Thymus (tissue), 11 donors: ENCODE results near the gene PM20D2. TPM values are rescaled to one million over a fixed set of nuclear protein-coding genes. Genes with fewer than 3 reads are reported as not detected.

Experiments used
- DNase-seq, 9 donors: peaks; one replicate each; pipeline ENCODE4 v3.0.0-alpha.2; 2013; ENCODE audit warnings: low spot score in 9 of 9, low read depth in 6 of 9, missing footprints in 1 of 9
- H3K27ac ChIP-seq, 2 donors: one replicate each; pipeline ENCODE4 v1.5.1; 2013; ENCODE audit warnings: control low read depth in 1 of 2, low read depth in 1 of 2, low read length in 1 of 2, mild to moderate bottlenecking in 1 of 2, moderate library complexity in 1 of 2
- H3K27me3 ChIP-seq, 2 donors: one replicate each; pipeline ENCODE4 v1.5.1; 2013; ENCODE audit warnings: low read length in 1 of 2; ENCODE audit not compliant: control insufficient read depth in 2 of 2, insufficient read depth in 1 of 2
- H3K36me3 ChIP-seq, 2 donors: one replicate each; pipeline ENCODE4 v1.5.1; 2013; ENCODE audit warnings: low read length in 1 of 2, mild to moderate bottlenecking in 1 of 2, moderate library complexity in 1 of 2; ENCODE audit not compliant: control insufficient read depth in 2 of 2, insufficient read depth in 2 of 2
- H3K4me1 ChIP-seq, 2 donors: one replicate each; pipeline ENCODE4 v1.5.1; 2013; ENCODE audit warnings: low read length in 2 of 2; ENCODE audit not compliant: control insufficient read depth in 2 of 2, insufficient read depth in 2 of 2
- H3K4me3 ChIP-seq, 2 donors: one replicate each; pipeline ENCODE4 v1.5.1; 2013; ENCODE audit warnings: low read length in 2 of 2, control low read depth in 1 of 2, mild to moderate bottlenecking in 1 of 2
- H3K9me3 ChIP-seq, 2 donors: one replicate each; pipeline ENCODE4 v1.5.1; 2013; ENCODE audit warnings: low read length in 1 of 2, mild to moderate bottlenecking in 1 of 2; ENCODE audit not compliant: control insufficient read depth in 2 of 2, insufficient read depth in 1 of 2
- WGBS: extraction: QIAGEN DNeasy Blood & Tissue Kit; methylation state at CpG from one replicate; pipeline ENCODE4 v1.1.7; 2013; 5-methylcytosine and 5-hydroxymethylcytosine counted together
- polyA plus RNA-seq: library from polyadenylated mRNA; stranded (reverse); fragments of 200-250 nt; gene quantifications from one replicate; pipeline ENCODE4 v1.2.3, GENCODE V29; 2013
- total RNA-seq: library from RNA; stranded (reverse); fragments of 120-200 nt; gene quantifications from one replicate; pipeline ENCODE4 v1.2.4, GENCODE V29; 2013
- donor health status: healthy.

PM20D2 gene
- total and polyA plus RNA-seq, 2 donors = 17.2 to 19.2 TPM

- 96% methylated on average over 2 of the region's 2 CpGs for WGBS
- H3K27me3 ChIP-seq = no peaks in the 10 kb centered on the region
- H3K4me3 ChIP-seq = no peak overlapping the region
- H3K36me3 ChIP-seq = no peaks in the 10 kb centered on the region
- no peak overlapping the region for H3K27ac ChIP-seq
- H3K9me3 ChIP-seq = no peaks in the 10 kb centered on the region
- H3K4me1 ChIP-seq = no peaks in the 10 kb centered on the region
- DNase-seq = no peak
Observed at GRCh38 chr6:89186762-89187161, 40.9 kb downstream of the PM20D2 start.

GRCh38 chr6:89187504-89187903 lies 41.6 kb downstream of the PM20D2 start:
- H3K9me3 ChIP-seq = no peaks in the 10 kb centered on the region
- DNase-seq = no peak
- 98% methylated on average over 5 of the region's 5 CpGs for WGBS
- H3K27me3 ChIP-seq = no peaks in the 10 kb centered on the region
- H3K4me3 ChIP-seq = no peak overlapping the region
- no peak overlapping the region for H3K27ac ChIP-seq
- H3K36me3 ChIP-seq = no peaks in the 10 kb centered on the region
- no peaks in the 10 kb centered on the region for H3K4me1 ChIP-seq

DNA sequence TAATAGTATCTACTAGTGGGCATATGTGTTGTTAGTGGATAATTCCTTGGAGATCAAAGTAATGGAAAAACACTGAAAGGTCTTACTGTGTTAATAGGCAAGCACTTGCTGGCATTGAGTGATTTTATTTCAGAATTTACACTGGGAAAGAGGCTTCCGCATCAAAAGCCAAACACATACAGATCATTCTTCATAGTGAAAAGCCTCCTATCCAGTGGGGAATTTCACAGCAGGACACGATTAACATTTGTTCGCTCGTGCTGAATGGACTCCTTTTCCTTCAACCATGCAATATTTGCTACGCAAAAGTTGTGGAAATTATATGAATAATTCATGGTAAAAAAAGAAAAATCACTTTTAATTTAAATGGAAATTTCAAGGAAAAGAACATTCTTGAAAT lies 44.9 kb downstream of the PM20D2 start:
- Histone ChIP-seq H3K27ac (no peak overlapping the region), H3K9me3 (peaks cover 0 to 9% of the 10 kb centered on the region in 2 donors), H3K4me1 (no peaks in the 10 kb centered on the region), H3K4me3 (no peak overlapping the region), H3K36me3 (no peaks in the 10 kb centered on the region), H3K27me3 (no peaks in the 10 kb centered on the region)
- DNase-seq = no peak
- 96% methylated on average over 5 of the region's 5 CpGs for WGBS

GRCh38 chr6:89194559-89194958 lies 48.7 kb downstream of the PM20D2 start:
- 99% methylated on average over 1 of the region's 1 CpG for WGBS

DNA sequence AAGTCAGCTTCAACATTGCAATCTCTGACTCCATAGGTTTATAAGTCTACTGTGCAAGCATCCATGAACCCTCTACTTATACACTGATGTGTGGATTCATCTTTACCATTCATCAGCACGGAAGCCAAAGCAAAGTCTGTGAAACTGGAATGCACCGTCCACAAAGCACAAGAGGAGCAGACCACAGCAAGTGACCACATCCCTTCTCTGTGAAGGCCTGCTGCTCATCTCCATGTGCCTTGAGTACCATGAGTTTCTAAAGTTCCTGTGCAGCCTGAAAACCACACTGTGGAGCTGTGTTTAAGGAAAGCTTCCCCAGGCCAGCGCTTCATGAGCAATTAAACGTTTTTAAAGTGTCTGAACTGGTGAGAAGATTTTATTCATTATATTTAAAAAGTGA lies 51.3 kb downstream of the PM20D2 start:
- 68% methylated on average over 4 of the region's 4 CpGs for WGBS
- no peak for DNase-seq
- H3K4me3 ChIP-seq = no peak overlapping the region
- H3K36me3 ChIP-seq = no peaks in the 10 kb centered on the region
- peaks cover 0 to 15% of the 10 kb centered on the region in 2 donors for H3K9me3 ChIP-seq
- no peaks in the 10 kb centered on the region for H3K4me1 ChIP-seq
- H3K27me3 ChIP-seq = no peaks in the 10 kb centered on the region
- H3K27ac ChIP-seq = no peak overlapping the region

More at GRCh38 chr6:89194559-89194958, 48.7 kb downstream of the PM20D2 start:
- no peaks in the 10 kb centered on the region for H3K27me3 ChIP-seq
- H3K27ac ChIP-seq = no peak overlapping the region
- H3K36me3 ChIP-seq = no peaks in the 10 kb centered on the region
- H3K4me1 ChIP-seq = no peaks in the 10 kb centered on the region
- H3K4me3 ChIP-seq = no peak overlapping the region
- no peak for DNase-seq
- peaks cover 0 to 12% of the 10 kb centered on the region in 2 donors for H3K9me3 ChIP-seq

DNA sequence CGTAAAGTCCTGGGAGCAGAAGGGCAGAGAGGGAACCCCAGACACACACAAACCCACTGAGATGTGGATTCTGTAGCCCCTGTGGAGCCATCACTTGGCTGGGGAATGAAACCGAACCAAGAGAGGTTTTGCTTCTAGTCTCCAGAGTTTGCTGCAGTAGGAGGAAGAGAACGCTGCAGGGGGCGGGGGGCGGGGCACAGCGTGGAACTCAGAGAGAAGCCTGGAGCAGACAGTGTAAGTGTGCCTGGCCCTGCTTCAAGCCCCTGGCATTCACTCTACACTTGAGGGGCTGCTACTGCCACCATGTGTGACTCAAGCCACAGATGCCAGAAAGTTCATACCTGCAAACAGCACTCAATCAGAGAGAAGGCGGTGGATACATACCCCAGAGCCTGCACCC lies 52.4 kb downstream of the PM20D2 start:
- H3K4me3 ChIP-seq = no peak overlapping the region
- WGBS = 91% methylated on average over 7 of the region's 7 CpGs
- no peaks in the 10 kb centered on the region for H3K27me3 ChIP-seq
- H3K27ac ChIP-seq = no peak overlapping the region
- H3K9me3 ChIP-seq = peaks cover 0 to 15% of the 10 kb centered on the region in 2 donors
- H3K36me3 ChIP-seq = no peaks in the 10 kb centered on the region
- H3K4me1 ChIP-seq = no peaks in the 10 kb centered on the region
- no peak for DNase-seq

- no peak for DNase-seq
- H3K4me1 ChIP-seq = no peaks in the 10 kb centered on the region
- 90% methylated on average over 2 of the region's 2 CpGs for WGBS
- H3K27me3 ChIP-seq = no peaks in the 10 kb centered on the region
- no peak overlapping the region for H3K27ac ChIP-seq
- H3K4me3 ChIP-seq = no peak overlapping the region
- no peaks in the 10 kb centered on the region for H3K36me3 ChIP-seq
- peaks cover 0 to 11% of the 10 kb centered on the region in 2 donors for H3K9me3 ChIP-seq
Observed at GRCh38 chr6:89199579-89199978, 53.7 kb downstream of the PM20D2 start.

DNA sequence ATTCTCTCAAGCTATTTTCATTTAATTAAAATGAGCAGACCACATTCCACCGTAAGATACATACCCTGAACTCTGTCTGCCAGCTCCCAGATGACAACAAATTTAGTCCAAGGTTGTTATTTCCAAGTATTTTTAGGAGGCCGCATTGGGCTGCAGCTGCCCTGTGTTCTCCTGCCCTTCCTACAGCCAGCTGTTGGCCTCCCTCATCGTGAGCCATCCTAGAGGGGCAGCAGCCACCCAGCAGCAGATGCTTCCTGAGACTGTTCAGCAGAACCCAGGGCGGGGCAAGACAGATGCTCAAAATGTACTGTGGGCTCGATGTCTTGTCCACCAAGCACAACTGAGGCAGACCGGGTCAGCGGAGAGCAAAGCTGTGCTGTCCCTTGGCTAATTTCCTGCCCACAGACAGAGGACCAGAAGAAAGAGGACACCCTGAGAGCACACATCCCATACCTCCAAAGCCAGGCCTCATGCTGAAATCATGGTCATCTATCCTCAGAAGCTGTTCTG lies 54.9 kb downstream of the PM20D2 start:
- no peak overlapping the region for H3K4me3 ChIP-seq
- peaks cover 0 to 6% of the 10 kb centered on the region in 2 donors for H3K9me3 ChIP-seq
- no peak overlapping the region for H3K27ac ChIP-seq
- DNase-seq = no peak
- no peaks in the 10 kb centered on the region for H3K36me3 ChIP-seq
- no peaks in the 10 kb centered on the region for H3K4me1 ChIP-seq
- 93% methylated on average over 7 of the region's 7 CpGs for WGBS
- H3K27me3 ChIP-seq = no peaks in the 10 kb centered on the region

GRCh38 chr6:89204096-89204495 lies 58.2 kb downstream of the PM20D2 start:
- DNase-seq = no peak
- Histone ChIP-seq H3K36me3 (no peaks in the 10 kb centered on the region), H3K27me3 (no peaks in the 10 kb centered on the region), H3K9me3 (peaks cover 0 to 3% of the 10 kb centered on the region in 2 donors), H3K27ac (no peak overlapping the region), H3K4me3 (no peak overlapping the region), H3K4me1 (no peaks in the 10 kb centered on the region)
- WGBS = 99% methylated on average over 11 of the region's 11 CpGs

DNA sequence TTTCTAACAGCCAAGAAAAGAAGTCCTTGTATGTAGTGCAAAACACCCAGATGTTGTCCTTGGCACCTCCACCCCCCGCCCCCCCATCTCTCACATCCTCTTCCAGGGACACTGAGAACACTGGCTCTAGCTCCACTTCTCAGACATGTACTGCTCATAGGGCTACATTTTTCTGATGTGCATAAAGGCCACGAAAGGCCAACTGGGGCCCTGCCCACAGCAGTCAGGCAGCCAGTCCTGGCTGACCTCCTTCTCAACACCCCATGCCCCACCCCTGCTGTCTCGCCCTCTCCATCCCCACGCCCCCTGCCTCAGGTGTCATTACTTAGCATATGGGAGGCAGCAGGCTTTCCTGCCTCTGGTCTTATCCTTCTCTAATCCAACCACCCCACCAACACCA lies 60.0 kb downstream of the PM20D2 start:
- Histone ChIP-seq H3K4me3 (no peak overlapping the region), H3K9me3 (peaks cover 0 to under 1% of the 10 kb centered on the region in 2 donors), H3K27ac (no peak overlapping the region), H3K4me1 (no peaks in the 10 kb centered on the region), H3K36me3 (no peaks in the 10 kb centered on the region), H3K27me3 (no peaks in the 10 kb centered on the region)
- 96% methylated on average over 4 of the region's 4 CpGs for WGBS
- DNase-seq = no peak
